ENCODE results near the gene WDR37.
"Not testable (repeated sequence)": the region's sequence is repeated elsewhere in the genome, so short reads cannot be mapped to it uniquely, and the experiment has no call there.

The WDR37 gene

DNA sequence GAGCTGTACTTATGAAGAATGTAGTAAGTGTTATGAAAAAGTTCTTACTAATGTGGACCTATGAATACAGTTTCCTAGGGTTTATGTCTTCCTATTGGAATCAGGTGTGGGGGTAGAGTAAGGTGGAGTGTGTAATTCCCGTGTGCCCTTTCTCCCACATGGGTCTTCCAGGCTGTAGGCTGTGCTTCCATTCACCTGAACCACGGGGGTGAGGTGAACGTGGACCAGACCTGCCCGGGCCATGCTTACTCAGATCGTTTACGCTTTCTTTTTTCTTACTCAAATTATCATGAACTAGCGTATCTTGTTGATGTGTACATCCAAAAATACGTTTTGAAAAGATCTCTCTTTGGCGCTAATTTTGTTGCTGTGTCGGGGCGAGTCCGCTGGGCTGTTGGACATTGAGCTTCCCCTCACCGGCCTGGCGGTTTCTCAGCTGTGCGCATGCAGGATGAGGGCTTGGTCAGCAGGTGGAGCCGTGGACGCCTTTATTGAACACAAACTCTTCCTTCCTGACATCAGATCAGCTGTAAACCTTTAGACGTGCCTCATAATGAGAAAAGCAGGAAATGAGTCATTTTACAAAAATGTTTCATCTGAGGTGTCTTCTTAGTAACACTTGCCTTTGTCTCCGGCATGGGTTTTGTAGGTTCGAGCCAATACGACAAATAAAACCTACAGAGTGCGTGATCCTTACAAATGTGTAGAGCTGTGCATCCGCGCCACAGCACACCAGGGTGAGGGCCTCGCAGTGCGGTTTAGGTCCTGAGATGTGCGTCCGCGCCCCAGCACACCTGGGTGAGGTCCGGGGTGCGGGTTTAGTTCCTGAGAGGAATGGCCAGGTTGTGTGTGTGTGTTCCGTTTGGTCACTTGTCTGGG is 53.8 kb downstream of the WDR37 start:
- DNase-seq = no peak

- no peak for DNase-seq
These were observed 54.5 kb downstream of the WDR37 start for GRCh38 chr10:1110674-1111119.

DNA sequence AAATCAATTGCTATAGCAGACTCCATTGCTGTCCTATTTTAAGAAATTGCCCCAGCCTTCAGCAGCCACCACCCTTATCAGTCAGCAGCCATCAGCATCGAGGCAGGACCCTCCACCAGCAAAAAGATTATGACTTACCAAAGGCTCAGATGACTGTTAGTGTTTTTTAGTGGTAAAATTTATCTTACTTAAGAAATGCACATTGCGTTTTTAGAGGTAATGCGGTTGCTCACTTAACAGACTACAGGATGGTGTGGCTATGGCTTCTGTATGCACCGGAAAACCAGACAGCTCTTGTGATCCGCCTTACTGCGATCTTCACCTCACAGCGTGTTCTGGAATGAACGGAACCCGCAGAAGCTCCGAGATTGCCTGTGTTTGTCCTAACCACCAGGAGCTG is 58.1 kb downstream of the WDR37 start:
- no peak for DNase-seq

DNA sequence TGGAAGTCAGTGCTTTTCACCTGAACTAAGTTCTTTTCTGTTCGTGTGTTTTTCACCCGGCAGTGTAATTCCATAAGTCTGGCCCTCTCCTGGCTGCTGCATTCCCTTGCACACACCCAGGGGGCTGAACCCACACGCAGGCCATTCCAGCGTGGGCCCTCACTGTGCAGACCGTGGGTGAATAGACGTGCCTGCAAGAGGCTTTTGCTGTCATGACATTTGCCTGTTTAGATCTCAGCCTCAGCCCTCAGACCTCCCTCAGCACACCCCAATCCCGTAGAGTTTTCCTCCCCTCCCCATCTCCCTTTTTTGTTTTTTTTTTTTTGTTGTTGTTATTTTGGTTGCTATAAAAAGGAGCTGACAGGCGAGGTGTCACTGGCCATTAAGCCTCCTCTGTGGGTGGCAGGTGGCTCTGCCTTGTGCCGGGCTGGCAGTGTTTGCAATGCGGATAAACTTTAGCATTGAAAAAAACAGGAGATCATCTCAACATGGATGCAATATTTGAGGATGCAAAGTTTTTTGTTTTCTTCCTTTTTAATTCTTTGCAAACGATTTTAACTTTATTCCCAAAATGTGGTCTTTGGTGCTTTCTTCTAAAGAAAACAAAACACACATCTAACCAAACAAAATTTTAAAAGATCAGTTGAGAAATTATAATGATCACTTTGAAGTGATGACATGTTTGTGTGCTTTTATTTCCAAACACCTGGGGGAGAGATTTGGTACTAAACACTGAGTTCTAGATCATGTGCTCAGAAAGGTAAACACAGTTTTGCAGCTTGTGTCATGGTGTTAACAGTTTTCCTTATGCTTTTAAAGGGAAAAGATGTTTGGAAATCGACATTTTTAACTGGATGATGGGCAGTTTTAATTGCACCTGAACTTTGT is 58.8 kb downstream of the WDR37 start:
- DNase-seq = no peak

GRCh38 chr10:1115607-1115955 is 59.4 kb downstream of the WDR37 start:
- no peak for DNase-seq

- DNase-seq = no peak
These were observed 59.9 kb downstream of the WDR37 start for GRCh38 chr10:1116051-1116450.

GRCh38 chr10:1116696-1117280 is 60.6 kb downstream of the WDR37 start:
- DNase-seq = no peak

- no peak for DNase-seq
These were observed 61.5 kb downstream of the WDR37 start for GRCh38 chr10:1117651-1118050.

- DNase-seq = not testable (repeated sequence)
These were observed 62.1 kb downstream of the WDR37 start for GRCh38 chr10:1118318-1118717.

DNA sequence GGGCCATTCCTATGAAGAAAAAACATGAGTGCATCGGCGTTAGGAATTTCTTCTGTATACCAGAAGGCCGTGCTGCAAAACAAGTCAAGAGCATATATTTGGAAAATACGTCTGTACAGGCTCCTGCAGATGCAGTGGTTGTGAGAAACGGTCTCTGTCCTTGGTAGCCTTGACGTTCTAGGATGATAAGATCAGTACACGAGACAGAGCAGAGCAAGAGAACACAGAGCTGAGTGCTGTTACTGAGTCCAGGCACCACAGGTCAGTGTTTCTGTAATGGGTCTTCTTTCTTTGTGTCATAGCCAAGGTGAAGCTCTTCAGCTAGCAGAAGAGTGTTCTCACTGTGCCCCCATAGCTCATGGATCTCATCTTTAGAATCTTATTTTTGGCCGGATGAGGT is 62.8 kb downstream of the WDR37 start:
- DNase-seq = no peak

DNA sequence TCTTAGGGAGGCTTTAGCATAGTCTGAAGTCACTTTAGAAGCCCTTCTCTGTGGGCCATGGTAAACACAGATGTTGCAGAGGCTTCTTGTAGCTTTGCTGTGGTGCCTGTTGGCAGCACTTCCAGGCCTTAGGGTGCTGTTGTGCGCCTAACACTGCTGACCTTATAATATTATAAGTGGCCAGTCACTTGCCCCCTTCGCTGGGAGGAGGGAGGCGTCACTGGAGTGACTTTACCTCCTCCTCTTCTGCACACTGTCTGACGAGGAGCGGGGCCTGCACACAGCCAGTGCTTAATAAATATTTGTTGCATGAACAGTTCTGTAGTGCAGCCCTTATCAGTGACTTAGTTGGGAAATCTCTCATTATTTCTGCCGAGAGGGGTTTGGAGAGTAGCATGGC is 63.3 kb downstream of the WDR37 start:
- no peak for DNase-seq

DNA sequence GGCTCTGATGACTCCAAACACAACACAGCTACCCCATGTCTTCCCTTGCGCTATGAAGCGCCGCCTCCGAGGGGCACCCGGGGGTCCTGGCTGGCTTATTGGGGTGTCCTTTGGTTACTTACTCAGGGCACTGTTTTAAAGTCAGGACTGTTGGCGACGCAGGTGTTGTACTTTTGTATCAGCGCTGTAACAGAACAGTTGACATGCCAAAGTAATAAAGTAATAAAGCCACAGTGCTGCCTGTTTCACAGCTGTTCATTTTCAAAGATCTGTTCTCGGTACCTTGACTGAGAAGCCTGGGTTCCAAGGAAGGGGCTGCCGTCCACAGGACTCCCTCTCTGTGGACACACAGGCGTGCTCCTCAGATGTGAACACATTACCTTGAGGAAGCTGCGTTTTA is 64.1 kb downstream of the WDR37 start:
- DNase-seq = no peak

DNA sequence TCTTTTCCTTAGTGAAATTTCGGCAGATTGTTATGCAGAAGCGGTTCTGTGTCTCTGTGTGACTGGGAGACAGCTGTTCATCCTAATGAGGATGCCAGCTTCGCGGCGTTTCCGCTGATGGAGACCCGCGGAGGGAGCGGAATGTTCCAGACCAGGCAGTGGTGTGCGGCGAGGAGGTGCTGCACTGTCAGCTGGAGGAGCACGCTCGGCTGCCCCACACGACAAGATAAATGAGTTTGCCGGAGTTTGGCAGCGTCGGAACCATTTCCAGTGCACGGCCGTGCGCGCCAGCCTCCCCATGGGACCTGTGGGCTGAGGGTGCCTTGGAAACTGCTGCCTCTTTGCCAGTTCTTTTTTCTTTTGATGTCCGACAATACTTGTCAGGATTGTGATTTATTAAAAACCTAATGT is 64.6 kb downstream of the WDR37 start:
- no peak for DNase-seq

DNA sequence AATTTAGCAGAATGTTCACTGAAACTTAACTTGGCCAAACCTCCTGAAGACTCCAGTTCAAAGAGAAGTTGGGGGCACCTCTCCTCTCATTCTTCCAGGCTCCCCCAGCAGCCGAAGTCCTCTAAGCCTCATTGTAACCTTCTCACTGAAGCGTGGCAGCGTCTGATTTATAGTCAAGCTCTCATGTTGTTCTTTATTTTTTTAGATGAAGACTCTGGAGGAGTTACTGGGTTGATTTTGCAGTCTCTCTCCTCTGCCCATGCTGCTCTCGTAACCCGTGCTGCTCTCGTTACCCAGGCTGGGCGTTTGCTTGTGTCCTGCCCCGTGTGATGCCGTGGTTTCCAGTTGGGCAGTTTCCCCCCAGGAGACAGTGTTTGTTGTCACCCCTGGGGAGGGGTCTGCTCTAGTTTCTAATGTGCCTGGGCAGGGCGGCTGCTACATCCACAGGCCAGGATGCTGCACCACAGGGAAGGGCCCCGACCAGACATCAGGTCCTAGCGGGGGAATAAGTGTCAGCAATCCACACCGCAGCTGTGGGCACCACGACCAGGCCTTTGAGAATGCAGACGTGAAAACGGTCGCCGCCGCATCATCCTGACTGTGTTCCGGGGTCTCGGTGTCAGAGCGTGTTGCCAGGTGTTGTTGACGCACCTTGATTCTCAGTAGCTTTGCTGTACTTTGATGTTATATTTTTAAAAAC is 65.2 kb downstream of the WDR37 start:
- DNase-seq = no peak

DNA sequence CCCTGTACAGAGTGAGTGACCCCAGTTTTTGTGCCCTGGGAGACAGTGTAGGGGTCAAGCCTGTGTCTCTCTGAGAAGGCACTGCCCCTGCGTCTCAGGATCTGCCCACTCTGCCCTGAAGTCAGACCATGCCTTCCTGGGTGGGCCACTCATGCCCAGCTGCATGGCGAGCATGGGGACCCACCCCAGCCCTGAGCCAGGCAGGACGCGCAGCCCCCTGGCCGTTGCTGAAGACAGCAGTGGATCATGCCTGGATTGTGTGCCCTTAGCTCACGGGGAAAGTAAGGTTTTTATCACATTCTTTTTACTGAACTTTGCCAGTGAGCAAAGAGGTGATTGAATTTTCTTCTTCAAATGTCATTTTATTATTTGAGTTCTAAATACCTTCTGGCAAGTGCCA is 66.2 kb downstream of the WDR37 start:
- no peak for DNase-seq

DNA sequence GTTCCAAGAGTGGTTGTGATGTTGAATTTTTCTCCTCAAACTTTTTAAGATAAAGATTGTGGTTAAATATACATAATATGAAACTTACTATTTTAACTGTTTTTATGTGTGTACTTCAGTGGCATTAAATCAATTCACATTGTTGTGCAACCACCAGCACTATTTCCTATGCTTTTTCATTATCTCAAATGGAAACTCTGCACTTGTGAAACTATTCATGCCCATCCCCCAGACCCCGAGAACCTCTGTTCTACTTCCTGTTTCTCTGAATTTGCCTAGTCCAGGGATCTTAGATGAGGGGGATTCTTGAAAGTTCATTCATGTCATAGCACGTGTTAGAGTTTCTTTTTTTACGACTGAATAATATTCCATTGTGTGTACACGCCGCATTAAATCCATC is 67.0 kb downstream of the WDR37 start:
- DNase-seq = no peak

- no peak for DNase-seq
These were observed 67.8 kb downstream of the WDR37 start for GRCh38 chr10:1123972-1124371.

DNA sequence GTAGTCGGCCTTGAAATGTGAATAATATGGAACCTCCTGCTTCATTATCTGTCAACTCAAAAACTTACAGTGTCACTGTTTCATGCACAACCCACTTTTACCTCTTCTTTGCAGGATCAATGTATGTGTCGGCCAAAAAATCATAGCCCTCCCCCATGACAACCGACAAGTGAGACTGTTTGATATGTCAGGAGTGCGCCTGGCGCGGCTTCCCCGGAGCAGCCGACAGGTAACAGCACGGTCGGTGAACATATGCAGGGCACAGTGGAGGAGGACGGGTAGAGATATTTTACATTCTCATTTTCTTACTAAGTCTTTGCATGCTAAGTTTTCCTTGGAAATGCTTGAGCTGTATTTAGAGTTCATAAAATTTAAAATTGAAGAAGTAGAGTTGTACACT is 68.6 kb downstream of the WDR37 start:
- DNase-seq = no peak

DNA sequence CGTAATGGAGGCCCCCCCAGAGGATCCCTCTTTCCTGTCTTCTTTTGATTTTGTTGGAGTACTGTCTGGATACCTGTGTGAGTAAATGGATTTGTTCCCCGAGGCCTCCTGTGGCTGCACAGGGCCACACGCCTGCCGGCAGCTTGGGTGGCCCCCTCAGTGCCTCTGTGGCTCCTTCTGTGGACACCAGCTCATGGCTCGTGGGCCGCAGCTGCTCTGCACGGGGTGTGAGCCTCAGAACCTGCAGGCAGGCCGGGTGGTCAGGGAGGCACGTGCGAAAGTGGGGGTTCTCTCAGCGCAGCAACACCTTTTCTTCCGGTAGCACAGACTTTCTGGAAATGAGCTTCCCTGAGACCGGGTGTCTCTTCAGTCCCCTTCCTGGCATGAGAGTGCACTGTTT is 70.3 kb downstream of the WDR37 start:
- DNase-seq = no peak

- DNase-seq = no peak
These were observed 71.4 kb downstream of the WDR37 start for GRCh38 chr10:1127629-1128028.

DNA sequence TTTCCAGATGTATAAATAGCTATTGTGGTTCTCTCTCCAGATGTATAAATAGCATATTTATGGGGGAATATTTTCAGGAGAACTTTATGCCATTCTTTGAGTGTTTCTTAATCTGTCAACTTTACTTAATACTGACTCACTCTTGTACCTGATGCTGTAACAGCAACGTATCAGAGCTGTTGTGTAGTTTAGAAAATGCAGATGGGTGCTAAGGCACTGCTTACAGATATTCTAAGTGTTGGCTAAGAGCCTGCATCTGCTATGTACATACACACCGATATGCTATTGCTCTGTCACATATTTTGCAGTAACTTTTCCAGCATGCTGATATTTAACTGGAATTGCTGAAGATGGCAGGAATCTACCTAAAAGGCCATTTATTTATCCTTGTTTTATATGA is 71.9 kb downstream of the WDR37 start:
- DNase-seq = no peak

DNA sequence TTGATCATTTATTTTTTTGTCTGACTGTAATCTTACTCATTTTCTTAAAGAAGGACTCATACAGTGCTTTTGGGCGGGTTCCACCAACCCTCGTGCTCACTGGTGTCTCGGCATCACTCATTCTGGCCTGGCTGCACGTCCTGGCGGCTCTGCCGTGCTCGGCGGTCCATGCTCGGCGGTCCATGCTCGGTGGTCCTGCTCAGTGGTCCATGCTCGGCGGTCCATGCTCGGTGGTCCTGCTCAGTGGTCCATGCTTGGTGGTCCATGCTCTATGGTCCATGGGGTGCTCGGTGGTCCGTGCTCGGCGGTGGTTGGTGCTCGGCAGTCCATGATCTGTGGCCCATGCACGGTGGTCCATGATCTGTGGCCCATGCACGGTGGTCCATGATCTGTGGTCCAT is 72.5 kb downstream of the WDR37 start:
- no peak for DNase-seq

- no peak for DNase-seq
These were observed 74.0 kb downstream of the WDR37 start for GRCh38 chr10:1130226-1130625.
